Calu3 (cell line): ENCODE data around the gene KCNA3. TPM values are rescaled to one million over a fixed set of nuclear protein-coding genes. Genes with fewer than 3 reads are reported as not detected.

Experiments used
- BruUV-seq: library from RNA; stranded (reverse); fragments of 400-500 nt; replicated peaks from 2 replicates; lab custom pipeline; 2021; lab: Mats Ljungman, UMichigan
- CTCF ChIA-PET: fragments of 300-600 bp; sonication (Branson Sonifier 250); formaldehyde crosslinking; loops from one replicate; lab custom pipeline; 2022; ENCODE audit warnings: antibody characterized with exemption; lab: Charles Lee
- DNase-seq: peaks from one replicate; pipeline ENCODE4 v3.0.0; 2022
- H3K27ac Mint-ChIP-seq: one replicate; pipeline ENCODE4 v1.8.0; 2022; ENCODE audit warnings: mixed read lengths; ENCODE audit not compliant: unreplicated experiment
- H3K27me3 Mint-ChIP-seq: one replicate; pipeline ENCODE4 v1.8.0; 2022; ENCODE audit warnings: mixed read lengths; ENCODE audit not compliant: unreplicated experiment
- H3K36me3 Mint-ChIP-seq: one replicate; pipeline ENCODE4 v1.8.0; 2022; ENCODE audit warnings: mild to moderate bottlenecking, moderate library complexity, mixed read lengths; ENCODE audit not compliant: insufficient read depth, unreplicated experiment
- H3K4me1 Mint-ChIP-seq: one replicate; pipeline ENCODE4 v1.8.0; 2022; ENCODE audit warnings: mild to moderate bottlenecking, low read depth, mixed read lengths; ENCODE audit not compliant: unreplicated experiment
- H3K4me3 Mint-ChIP-seq: one replicate; pipeline ENCODE4 v1.8.0; 2022; ENCODE audit warnings: mild to moderate bottlenecking, low read depth, moderate library complexity, mixed read lengths; ENCODE audit not compliant: unreplicated experiment
- H3K9me3 Mint-ChIP-seq: one replicate; pipeline ENCODE4 v1.8.0; 2022; ENCODE audit warnings: low read depth, mixed read lengths; ENCODE audit not compliant: unreplicated experiment
- CTCF ChIP-seq: fragments of 200-600 bp; IDR thresholded peaks from one replicate; pipeline ENCODE4 v1.8.0; 2022; ENCODE audit warnings: antibody characterized with exemption; ENCODE audit not compliant: unreplicated experiment
- intact Hi-C: fragments of 100-400 bp; cut with micrococcal nuclease; formaldehyde crosslinking; loops from one replicate; pipeline ENCODE4 v1.10.0; 2022; ENCODE audit not compliant: unreplicated experiment
- total RNA-seq: library from RNA; stranded (reverse); gene quantifications from 2 replicates; pipeline ENCODE4 v1.2.3, GENCODE V29; 2022

Gene KCNA3
- total RNA-seq, 1 experiment from 2014 or later, result not detected

- H3K9me3 Mint-ChIP-seq, result no peaks in the 10 kb centered on the region
- no peaks in the 10 kb centered on the region for H3K36me3 Mint-ChIP-seq
- TF ChIP-seq CTCF, result no peak
- CTCF ChIA-PET, result no interaction called here
- H3K27ac Mint-ChIP-seq, result no peak overlapping the region
- no TSS peak for BruUV-seq
- peaks cover 29% of the 10 kb centered on the region for H3K27me3 Mint-ChIP-seq
- intact Hi-C loops, result no loop called here
- H3K4me1 Mint-ChIP-seq, result no peaks in the 10 kb centered on the region
- no peak for DNase-seq
- H3K4me3 Mint-ChIP-seq, result no peak overlapping the region
These were observed 26.0 kb upstream of the KCNA3 start for GRCh38 chr1:110700767-110701166.

GRCh38 chr1:110697606-110698005 is 22.9 kb upstream of the KCNA3 start:
- DNase-seq, result no peak
- no TSS peak for BruUV-seq
- TF ChIP-seq CTCF, result no peak
- Mint-ChIP-seq H3K27ac (no peak overlapping the region), H3K4me3 (no peak overlapping the region), H3K36me3 (no peaks in the 10 kb centered on the region), H3K4me1 (no peaks in the 10 kb centered on the region), H3K9me3 (no peaks in the 10 kb centered on the region), H3K27me3 (peaks cover 32% of the 10 kb centered on the region)
- CTCF ChIA-PET, result no interaction called here
- intact Hi-C loops, result no loop called here

DNA sequence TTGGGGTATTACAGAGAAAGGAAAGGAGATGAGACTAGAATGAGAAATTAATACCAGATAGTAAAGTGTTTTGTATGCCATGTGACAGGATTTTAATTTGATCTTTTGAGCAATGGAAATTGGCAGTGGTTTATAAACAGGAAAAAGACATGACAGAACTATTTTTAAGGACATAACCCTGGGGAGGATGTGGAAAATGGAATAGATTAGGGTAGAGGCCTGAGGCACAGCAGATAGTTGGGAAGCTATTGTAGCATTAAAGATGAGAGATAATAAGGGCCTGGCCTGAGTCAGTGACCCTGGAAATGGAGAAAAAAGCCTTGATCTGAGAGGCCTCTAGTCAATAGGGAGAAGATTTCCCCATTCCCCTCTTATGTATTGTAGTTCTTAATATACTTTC is 22.1 kb upstream of the KCNA3 start:
- H3K27ac Mint-ChIP-seq, result no peak overlapping the region
- peaks cover 40% of the 10 kb centered on the region for H3K27me3 Mint-ChIP-seq
- TF ChIP-seq CTCF, result no peak
- no peaks in the 10 kb centered on the region for H3K4me1 Mint-ChIP-seq
- no peak for DNase-seq
- no peak overlapping the region for H3K4me3 Mint-ChIP-seq
- no peaks in the 10 kb centered on the region for H3K9me3 Mint-ChIP-seq
- intact Hi-C loops, result no loop called here
- CTCF ChIA-PET, result no interaction called here
- BruUV-seq, result no TSS peak
- H3K36me3 Mint-ChIP-seq, result no peaks in the 10 kb centered on the region

DNA sequence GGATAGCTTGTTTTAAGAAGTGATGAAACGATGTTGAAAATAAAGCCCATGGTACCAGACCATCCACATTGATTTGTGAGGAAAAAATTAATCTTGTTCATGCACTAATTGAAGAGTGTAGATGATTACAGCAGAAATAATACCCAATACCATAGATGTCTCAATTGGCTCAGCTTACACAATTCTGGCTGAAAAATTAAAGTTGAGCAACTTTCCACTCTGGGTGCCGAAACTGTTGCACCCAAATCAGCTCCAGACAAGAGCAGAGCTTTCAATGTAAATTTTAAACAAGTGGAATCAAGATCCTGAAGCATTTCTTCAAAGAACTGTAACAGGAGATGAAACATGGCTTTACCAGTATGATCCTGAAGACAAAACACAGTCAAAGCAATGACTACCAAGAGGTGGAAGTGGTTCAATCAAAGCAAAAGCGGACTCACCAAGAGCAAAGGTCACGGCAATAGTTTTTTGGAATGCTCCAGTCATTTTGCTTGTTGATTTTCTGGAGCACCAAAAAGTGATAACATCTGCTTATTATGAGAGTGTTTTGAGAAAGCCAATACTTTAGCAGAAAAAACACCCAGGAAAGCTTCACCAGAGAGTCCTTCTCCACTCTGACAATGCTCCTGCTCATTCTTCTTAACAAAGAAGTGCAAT is 16.1 kb upstream of the KCNA3 start:
- H3K4me1 Mint-ChIP-seq, result no peaks in the 10 kb centered on the region
- H3K9me3 Mint-ChIP-seq, result no peaks in the 10 kb centered on the region
- no TSS peak for BruUV-seq
- no peaks in the 10 kb centered on the region for H3K36me3 Mint-ChIP-seq
- CTCF ChIA-PET, result no interaction called here
- peaks cover 37% of the 10 kb centered on the region for H3K27me3 Mint-ChIP-seq
- no peak for DNase-seq
- intact Hi-C loops, result no loop called here
- TF ChIP-seq CTCF, result no peak
- H3K4me3 Mint-ChIP-seq, result no peak overlapping the region
- no peak overlapping the region for H3K27ac Mint-ChIP-seq
